ENCODE results near the gene MYCL. TPM values are rescaled to one million over a fixed set of nuclear protein-coding genes. Genes with fewer than 3 reads are reported as not detected.

MYCL gene
- total and polyA plus RNA-seq, 2 of the 13 experiments (the other 11 are each of a cell fraction or from before 2014, with no cell fraction given) = 0.31 to 1.7 TPM

GRCh38 chr1:39852214-39852791 lies 49.4 kb downstream of the MYCL start (continued):
- no peak for TF ChIP-seq ZHX2 (IDR thresholded peaks at IDR 0.05; ENCODE audit: low read depth)
- no peak for TF ChIP-seq ZHX2 (CRISPR knock-in tag; IDR thresholded peaks at IDR 0.05; ENCODE audit: borderline replicate concordance)
- no peak for TF ChIP-seq ELF4 (CRISPR knock-in tag; IDR thresholded peaks at IDR 0.05; ENCODE audit: borderline replicate concordance)
- peak; percentile 58; the same call in 1 of the 2 replicates for TF ChIP-seq YEATS4 (CRISPR knock-in tag; IDR thresholded peaks at IDR 0.05; ENCODE audit: borderline replicate concordance)
- TF ChIP-seq TP53 (CRISPR knock-in tag; conservative IDR thresholded peaks at IDR 0.05) = 0 out of 2 replicates have a peak, but pooled peaks have one; percentile 53
- TF ChIP-seq HNRNPLL (IDR thresholded peaks at IDR 0.05; ENCODE audit: low read depth, low read length, poor library complexity, severe bottlenecking) = no peak
- TF ChIP-seq ZNF432 (CRISPR knock-in tag; IDR thresholded peaks at IDR 0.05; ENCODE audit: borderline replicate concordance) = no peak
- TF ChIP-seq ZNF770 (CRISPR knock-in tag; IDR thresholded peaks at IDR 0.05) = no peak
- peak; percentile 81 for TF ChIP-seq ISL2 (CRISPR knock-in tag; IDR thresholded peaks at IDR 0.05)
- no peak for TF ChIP-seq ZNF687 (CRISPR knock-in tag; IDR thresholded peaks at IDR 0.05)
- no peak for TF ChIP-seq RFXANK (CRISPR knock-in tag; IDR thresholded peaks at IDR 0.05)
- TF ChIP-seq MAX (IDR thresholded peaks at IDR 0.05) = no peak
